GM21723 (cell line): Measurements from ENCODE around the gene RAD51B.
"Not testable (repeated sequence)": the region's sequence is repeated elsewhere in the genome, so short reads cannot be mapped to it uniquely, and the experiment has no call there.

Experiments used
- ATAC-seq: cut with Tn5 transposase; IDR thresholded peaks from one replicate; pipeline ENCODE4 v1.9.1; 2021; ENCODE audit warnings: mild to moderate bottlenecking, moderate library complexity; ENCODE audit not compliant: unreplicated experiment

The RAD51B gene

GRCh38 chr14:68244262-68244980 lies 424.8 kb downstream of the RAD51B start:
- ATAC-seq: no peak

- ATAC-seq: no peak
Observed at GRCh38 chr14:68245146-68246073, 425.8 kb downstream of the RAD51B start.

GRCh38 chr14:68246074-68246785 lies 426.7 kb downstream of the RAD51B start:
- ATAC-seq: no peak

- ATAC-seq: no peak
Observed at GRCh38 chr14:68246786-68247105, 427.2 kb downstream of the RAD51B start.

GRCh38 chr14:68247274-68247673 lies 427.7 kb downstream of the RAD51B start:
- ATAC-seq: no peak

GRCh38 chr14:68247676-68248268 lies 428.2 kb downstream of the RAD51B start:
- ATAC-seq: no peak

- ATAC-seq: no peak
Observed at GRCh38 chr14:68248481-68249255, 429.1 kb downstream of the RAD51B start.

- ATAC-seq: no peak
Observed at GRCh38 chr14:68249661-68250451, 430.3 kb downstream of the RAD51B start.

- ATAC-seq: no peak
Observed at GRCh38 chr14:68250927-68251768, 431.6 kb downstream of the RAD51B start.

GRCh38 chr14:68251769-68252100 lies 432.2 kb downstream of the RAD51B start:
- ATAC-seq: no peak

- no peak for ATAC-seq
Observed at GRCh38 chr14:68253160-68253780, 433.7 kb downstream of the RAD51B start.

- no peak for ATAC-seq
Observed at GRCh38 chr14:68253878-68254528, 434.4 kb downstream of the RAD51B start.

GRCh38 chr14:68254669-68255527 lies 435.3 kb downstream of the RAD51B start:
- ATAC-seq: no peak

- no peak for ATAC-seq
Observed at GRCh38 chr14:68255693-68256178, 436.2 kb downstream of the RAD51B start.

- ATAC-seq: no peak
Observed at GRCh38 chr14:68257969-68258368, 438.4 kb downstream of the RAD51B start.

GRCh38 chr14:68258995-68259394 lies 439.4 kb downstream of the RAD51B start:
- not testable (repeated sequence) for ATAC-seq

- no peak for ATAC-seq
Observed at GRCh38 chr14:68260121-68260520, 440.5 kb downstream of the RAD51B start.
